ENCODE measurements around the gene MAP3K1.
"Not testable (repeated sequence)": the region's sequence is repeated elsewhere in the genome, so short reads cannot be mapped to it uniquely, and the experiment has no call there.

MAP3K1 gene

GRCh38 chr5:56814963-56815657 lies at the start of gene MAP3K1:
Gene MAP3K1, plus strand, starts transcription at chr5:56815549. Its CDS starts 25 bp downstream, at chr5:56815574.
- peak; percentile 79 for DNase-seq

- DNase-seq = no peak
Measured at GRCh38 chr5:56766926-56767325, 48.4 kb upstream of the MAP3K1 start.

GRCh38 chr5:56769875-56770604 lies 45.3 kb upstream of the MAP3K1 start:
- DNase-seq = no peak

GRCh38 chr5:56772767-56773166 lies 42.6 kb upstream of the MAP3K1 start:
- no peak for DNase-seq

GRCh38 chr5:56774957-56775356 lies 40.4 kb upstream of the MAP3K1 start:
- DNase-seq = no peak

GRCh38 chr5:56776212-56776846 lies 39.0 kb upstream of the MAP3K1 start:
- not testable (repeated sequence) for DNase-seq

- DNase-seq = no peak
Measured at GRCh38 chr5:56783261-56783660, 32.1 kb upstream of the MAP3K1 start.

GRCh38 chr5:56786346-56786745 lies 29.0 kb upstream of the MAP3K1 start:
- no peak for DNase-seq

GRCh38 chr5:56791396-56791795 lies 24.0 kb upstream of the MAP3K1 start:
- no peak for DNase-seq

GRCh38 chr5:56798521-56798920 lies 16.8 kb upstream of the MAP3K1 start:
- no peak for DNase-seq

- no peak for DNase-seq
Measured at GRCh38 chr5:56800186-56800585, 15.2 kb upstream of the MAP3K1 start.

GRCh38 chr5:56801256-56801655 lies 14.1 kb upstream of the MAP3K1 start:
- DNase-seq = no peak

GRCh38 chr5:56802205-56802604 lies 13.1 kb upstream of the MAP3K1 start:
- DNase-seq = no peak

GRCh38 chr5:56803025-56803424 lies 12.3 kb upstream of the MAP3K1 start:
- no peak for DNase-seq

- DNase-seq = no peak
Measured at GRCh38 chr5:56803894-56804293, 11.5 kb upstream of the MAP3K1 start.

GRCh38 chr5:56807679-56808078 lies 7.7 kb upstream of the MAP3K1 start:
- DNase-seq = no peak

- no peak for DNase-seq
Measured at GRCh38 chr5:56808211-56808610, 7.1 kb upstream of the MAP3K1 start.

GRCh38 chr5:56810826-56811225 lies 4.5 kb upstream of the MAP3K1 start:
- DNase-seq = no peak

GRCh38 chr5:56812110-56812509 lies 3.2 kb upstream of the MAP3K1 start:
- DNase-seq = no peak

GRCh38 chr5:56813302-56813701 lies 2.0 kb upstream of the MAP3K1 start:
- DNase-seq = no peak

GRCh38 chr5:56814361-56814962 lies 887 bp upstream of the MAP3K1 start:
- peak; percentile 31 for DNase-seq

- DNase-seq = peak; percentile 62
Measured at GRCh38 chr5:56815658-56816545, 553 bp downstream of the MAP3K1 start.
